ENCODE data around the gene MYH7B.

MYH7B gene

DNA sequence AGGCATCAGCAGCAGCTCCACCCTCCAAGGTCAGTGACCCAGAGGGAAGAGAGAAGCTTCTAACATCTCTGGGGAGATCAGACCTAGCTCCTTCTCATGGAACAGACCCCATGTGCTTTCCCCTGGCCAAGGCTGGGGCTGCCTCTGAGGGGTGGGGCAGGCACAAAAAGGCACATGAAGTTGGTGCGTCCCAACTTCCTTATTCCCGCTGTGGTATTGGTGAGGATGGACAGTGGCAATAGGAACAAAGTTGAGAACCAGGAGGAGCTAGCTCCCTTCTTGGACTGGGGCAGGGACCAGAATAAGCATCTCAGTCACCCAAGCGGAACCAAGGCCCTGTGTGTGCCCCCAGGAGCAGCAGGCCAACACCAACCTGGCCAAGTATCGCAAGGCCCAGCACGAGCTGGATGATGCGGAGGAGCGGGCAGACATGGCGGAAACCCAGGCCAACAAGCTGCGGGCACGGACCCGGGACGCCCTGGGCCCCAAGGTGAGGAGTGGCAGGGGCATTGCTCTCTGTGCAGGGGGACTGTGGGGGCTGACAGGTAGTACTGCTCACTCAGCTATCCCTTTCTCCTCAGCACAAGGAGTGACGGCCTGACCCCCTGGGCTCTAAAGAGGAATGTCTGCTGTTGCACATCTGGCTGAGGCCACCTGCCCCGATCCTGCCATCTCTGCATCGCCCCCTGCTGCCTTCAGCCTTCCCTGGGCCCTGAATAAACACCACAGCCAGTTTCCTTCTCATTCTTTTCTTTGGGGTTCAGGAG, 46.1 kb downstream of the MYH7B start:
- TF ChIP-seq TAF1 (IDR thresholded peaks at IDR 0.05; ENCODE audit: low read depth, low read length) (no peak), SPI1 (IDR thresholded peaks at IDR 0.05; ENCODE audit: low read depth, low read length) (no peak), PAX5 (IDR thresholded peaks at IDR 0.05; ENCODE audit: insufficient read depth, low read length, severe bottlenecking) (peak; percentile 49)
- FAIRE-seq (no peak), DNase-seq (ENCODE audit: insufficient read length, low spot score) (no peak)

DNA sequence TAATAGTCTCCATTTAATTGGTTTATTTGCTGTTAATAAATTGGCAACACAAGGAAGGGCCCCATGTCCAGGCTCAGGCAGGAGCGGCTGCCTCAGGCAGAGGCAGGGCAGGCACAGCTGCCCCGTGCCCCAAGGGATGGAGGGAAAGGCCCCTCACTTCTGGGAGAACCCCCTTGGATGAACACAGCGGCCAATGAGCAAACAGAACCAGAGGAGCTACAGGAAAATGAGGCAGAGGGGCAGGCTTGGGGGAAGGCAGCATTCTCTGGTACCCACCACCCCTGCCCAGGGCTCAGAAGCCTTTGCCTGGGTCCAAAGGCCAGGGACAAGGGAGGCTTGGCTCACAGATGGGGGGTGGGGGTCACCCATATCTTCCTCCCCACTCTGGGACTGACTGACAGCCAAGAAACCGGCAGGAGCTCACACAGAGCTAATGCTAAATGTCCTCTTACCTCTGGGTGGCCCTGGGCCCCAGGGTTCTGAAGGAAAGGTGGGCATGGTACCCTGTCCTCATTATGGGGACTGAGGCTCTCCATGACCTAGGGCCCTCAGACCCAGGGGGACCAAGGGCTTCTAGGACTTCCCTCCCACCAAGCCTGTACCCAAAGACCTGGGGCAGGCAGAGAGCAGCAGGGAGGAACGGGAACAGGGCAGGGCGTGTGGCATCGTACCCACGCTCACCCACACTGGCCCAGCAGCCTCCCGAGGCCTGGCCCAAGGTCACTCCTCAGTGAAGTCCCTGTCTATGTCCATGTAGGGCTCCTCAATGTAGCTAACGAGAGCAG, 47.0 kb downstream of the MYH7B start:
- DNase-seq (ENCODE audit: insufficient read length, low spot score) = no peak
- TF ChIP-seq POU2F2 (IDR thresholded peaks at IDR 0.05; ENCODE audit: low read depth, low read length) (no peak), TAF1 (IDR thresholded peaks at IDR 0.05; ENCODE audit: low read depth, low read length) (no peak), PAX5 (IDR thresholded peaks at IDR 0.05; ENCODE audit: insufficient read depth, low read length, severe bottlenecking) (no peak), POLR2AphosphoS5 (IDR thresholded peaks at IDR 0.05; ENCODE audit: low read depth, low read length) (no peak), SPI1 (IDR thresholded peaks at IDR 0.05; ENCODE audit: low read depth, low read length) (no peak), POLR2A (IDR thresholded peaks at IDR 0.05; ENCODE audit: low read depth, low read length) (no peak)
- no peak for FAIRE-seq

DNA sequence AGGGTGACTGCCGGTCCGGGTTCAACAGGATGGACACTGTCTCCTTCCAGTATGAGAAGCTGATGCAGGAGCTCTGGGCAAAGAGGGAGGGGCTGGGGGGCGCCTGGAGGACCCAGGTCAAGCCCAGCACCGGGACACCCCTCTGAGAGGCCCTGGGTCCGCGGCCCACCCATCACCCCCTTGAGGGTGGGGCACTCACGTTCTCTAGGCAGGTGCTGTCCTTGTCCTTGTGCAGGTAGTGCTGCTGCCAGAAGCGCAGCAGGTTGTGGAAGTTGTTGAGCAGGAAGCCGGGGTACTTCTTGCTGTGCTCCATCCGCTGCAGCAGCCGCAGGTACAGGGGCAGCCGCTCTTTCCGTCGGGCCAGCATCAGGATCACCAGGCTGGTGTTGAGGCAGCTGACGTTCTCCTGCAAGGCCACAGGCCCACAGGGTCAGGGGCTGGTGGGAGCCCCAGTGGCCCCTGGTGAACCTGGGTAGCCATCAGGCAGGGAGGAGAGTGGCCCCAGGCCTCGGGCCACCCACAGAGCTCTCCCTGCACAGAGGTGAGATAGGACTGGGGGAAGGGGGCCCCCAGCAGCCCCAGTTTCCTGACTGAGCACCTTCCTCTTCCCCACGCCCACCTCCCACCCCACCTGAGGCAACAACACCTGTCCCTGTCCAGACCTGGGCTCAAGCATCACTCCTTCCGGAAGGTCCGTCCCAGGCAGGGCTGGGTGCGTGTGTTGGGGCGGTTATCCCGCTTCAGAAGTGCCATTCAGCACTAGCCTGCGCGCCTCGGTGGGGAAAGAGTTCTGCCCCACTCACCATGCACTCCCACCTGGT, 47.8 kb downstream of the MYH7B start:
- TF ChIP-seq POU2F2 (IDR thresholded peaks at IDR 0.05; ENCODE audit: low read depth, low read length) (no peak), PAX5 (IDR thresholded peaks at IDR 0.05; ENCODE audit: insufficient read depth, low read length, severe bottlenecking) (no peak), TAF1 (IDR thresholded peaks at IDR 0.05; ENCODE audit: low read depth, low read length) (no peak), POLR2AphosphoS5 (IDR thresholded peaks at IDR 0.05; ENCODE audit: low read depth, low read length) (no peak), SPI1 (IDR thresholded peaks at IDR 0.05; ENCODE audit: low read depth, low read length) (no peak), POLR2A (IDR thresholded peaks at IDR 0.05; ENCODE audit: low read depth, low read length) (no peak)
- no peak for FAIRE-seq
- DNase-seq (ENCODE audit: insufficient read length, low spot score) = no peak

DNA sequence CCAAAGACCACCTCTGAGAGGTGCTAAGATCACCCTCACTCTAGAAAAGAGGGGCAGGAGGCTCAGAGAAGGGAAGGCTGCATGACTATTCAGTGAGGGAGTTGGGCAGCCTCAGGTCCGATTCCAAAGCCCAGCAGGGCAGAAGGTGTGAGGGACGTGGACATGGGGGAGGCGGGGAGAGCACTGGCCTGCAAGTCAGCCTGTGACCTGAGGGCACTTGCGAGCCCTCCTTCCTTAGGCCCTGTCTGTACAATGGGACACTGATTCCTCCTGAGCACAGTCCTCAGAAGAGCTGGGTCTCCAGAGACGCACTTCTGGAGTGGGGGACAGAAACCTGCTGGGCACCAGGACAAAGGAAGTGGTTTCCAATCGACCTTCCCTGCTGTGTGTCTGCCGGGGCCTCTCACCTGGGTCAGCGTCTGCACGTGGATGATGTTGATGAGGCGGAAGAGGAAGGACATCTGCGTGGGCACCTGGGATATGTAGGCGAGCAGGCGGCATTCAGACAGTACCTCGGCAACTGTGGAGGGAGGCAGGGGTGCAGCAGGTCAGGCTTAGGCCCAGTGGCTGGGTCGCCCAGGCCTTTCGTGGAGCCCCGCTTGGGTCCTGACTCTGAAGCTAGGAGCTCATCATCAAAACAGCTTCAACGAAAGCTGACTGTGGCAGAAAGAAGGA, 48.5 kb downstream of the MYH7B start:
- TF ChIP-seq TAF1 (IDR thresholded peaks at IDR 0.05; ENCODE audit: low read depth, low read length) = no peak
- no peak for TF ChIP-seq SPI1 (IDR thresholded peaks at IDR 0.05; ENCODE audit: low read depth, low read length)
- no peak for TF ChIP-seq POLR2AphosphoS5 (IDR thresholded peaks at IDR 0.05; ENCODE audit: low read depth, low read length)
- TF ChIP-seq POLR2A (IDR thresholded peaks at IDR 0.05; ENCODE audit: low read depth, low read length) = no peak
- TF ChIP-seq PAX5 (IDR thresholded peaks at IDR 0.05; ENCODE audit: insufficient read depth, low read length, severe bottlenecking) = no peak
- TF ChIP-seq POU2F2 (IDR thresholded peaks at IDR 0.05; ENCODE audit: low read depth, low read length) = no peak
- DNase-seq (ENCODE audit: insufficient read length, low spot score) (peak; percentile 6), FAIRE-seq (no peak)

DNA sequence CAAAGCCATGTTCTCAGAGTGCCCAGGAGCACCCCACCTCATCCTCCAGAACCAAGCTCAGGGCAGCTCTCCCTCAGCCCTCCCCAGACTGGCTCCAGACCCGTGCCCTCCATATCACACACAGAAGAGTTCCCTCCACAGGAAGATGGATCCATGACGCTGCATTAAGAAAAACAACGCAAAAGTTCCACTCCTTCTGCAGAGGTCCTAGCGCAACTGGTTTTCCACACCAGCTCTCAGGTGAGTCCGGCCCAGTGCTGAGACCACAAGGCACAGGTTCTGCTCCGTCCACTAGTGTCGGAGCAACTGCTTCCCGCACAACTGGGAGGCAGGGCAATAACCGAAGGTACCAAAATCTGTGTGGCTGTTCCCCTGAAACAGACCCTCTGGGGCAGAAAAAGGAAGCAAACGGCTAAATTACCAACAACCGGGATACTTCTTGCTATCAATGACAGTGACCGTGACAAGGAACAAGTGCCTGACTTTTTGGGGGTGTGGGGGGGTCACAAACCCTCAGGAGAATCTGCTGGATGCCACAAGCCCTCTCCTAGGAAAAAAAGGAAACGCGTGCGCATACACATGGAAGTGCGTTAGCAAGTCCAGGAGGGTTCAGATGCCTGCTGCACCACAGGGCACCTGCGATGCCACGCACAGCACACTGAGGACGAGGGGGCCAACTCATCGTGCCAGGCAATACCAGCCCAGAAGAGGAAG, 49.2 kb downstream of the MYH7B start:
- DNase-seq (ENCODE audit: insufficient read length, low spot score) = peak; percentile 10
- no peak for FAIRE-seq

More for the DNA sequence above, 49.2 kb downstream of the MYH7B start:
- no peak for TF ChIP-seq PAX5 (IDR thresholded peaks at IDR 0.05; ENCODE audit: insufficient read depth, low read length, severe bottlenecking)
- no peak for TF ChIP-seq POLR2AphosphoS5 (IDR thresholded peaks at IDR 0.05; ENCODE audit: low read depth, low read length)
- no peak for TF ChIP-seq POU2F2 (IDR thresholded peaks at IDR 0.05; ENCODE audit: low read depth, low read length)
- TF ChIP-seq SPI1 (IDR thresholded peaks at IDR 0.05; ENCODE audit: low read depth, low read length) = no peak
- no peak for TF ChIP-seq TAF1 (IDR thresholded peaks at IDR 0.05; ENCODE audit: low read depth, low read length)
- TF ChIP-seq POLR2A (IDR thresholded peaks at IDR 0.05; ENCODE audit: low read depth, low read length) = no peak
